Adipocyte (in vitro differentiated cells): ENCODE results near the gene AIG1.

Source experiments
- DNase-seq: peaks from one replicate; pipeline ENCODE4 v3.0.0-alpha.2; 2015; ENCODE audit warnings: low read depth
- H3K27me3 ChIP-seq: replicated peaks from 2 replicates; pipeline ENCODE4 v1.7.0; 2013; ENCODE audit warnings: mild to moderate bottlenecking, low read length, moderate library complexity; ENCODE audit not compliant: control insufficient read depth, insufficient read depth
- H3K36me3 ChIP-seq: 2 replicates; pipeline ENCODE4 v1.7.0; 2013; ENCODE audit warnings: low read length, mild to moderate bottlenecking, moderate library complexity; ENCODE audit not compliant: control insufficient read depth, insufficient read depth, severe bottlenecking
- H3K4me1 ChIP-seq: 2 replicates; pipeline ENCODE4 v1.7.0; 2013; ENCODE audit warnings: mild to moderate bottlenecking, low read length, moderate library complexity; ENCODE audit not compliant: control insufficient read depth, insufficient read depth
- H3K4me3 ChIP-seq: 2 replicates; pipeline ENCODE4 v1.7.0; 2013; ENCODE audit warnings: mild to moderate bottlenecking, low read length, moderate library complexity
- H3K9ac ChIP-seq: 2 replicates; pipeline ENCODE4 v1.7.0; 2013; ENCODE audit warnings: mild to moderate bottlenecking, low read length, moderate library complexity
- H3K9me3 ChIP-seq: 2 replicates; pipeline ENCODE4 v1.7.0; 2013; ENCODE audit warnings: mild to moderate bottlenecking, low read length, moderate library complexity; ENCODE audit not compliant: control insufficient read depth

Gene AIG1

GRCh38 chr6:143222310-143222709, 161.6 kb downstream of the AIG1 start:
- no peak overlapping the region for H3K4me3 ChIP-seq
- H3K27me3 ChIP-seq = no peaks in the 10 kb centered on the region
- no peaks in the 10 kb centered on the region for H3K9me3 ChIP-seq
- no peak overlapping the region for H3K9ac ChIP-seq
- no peak for DNase-seq
- H3K36me3 ChIP-seq = no peaks in the 10 kb centered on the region
- H3K4me1 ChIP-seq = peaks cover 10% of the 10 kb centered on the region

DNA sequence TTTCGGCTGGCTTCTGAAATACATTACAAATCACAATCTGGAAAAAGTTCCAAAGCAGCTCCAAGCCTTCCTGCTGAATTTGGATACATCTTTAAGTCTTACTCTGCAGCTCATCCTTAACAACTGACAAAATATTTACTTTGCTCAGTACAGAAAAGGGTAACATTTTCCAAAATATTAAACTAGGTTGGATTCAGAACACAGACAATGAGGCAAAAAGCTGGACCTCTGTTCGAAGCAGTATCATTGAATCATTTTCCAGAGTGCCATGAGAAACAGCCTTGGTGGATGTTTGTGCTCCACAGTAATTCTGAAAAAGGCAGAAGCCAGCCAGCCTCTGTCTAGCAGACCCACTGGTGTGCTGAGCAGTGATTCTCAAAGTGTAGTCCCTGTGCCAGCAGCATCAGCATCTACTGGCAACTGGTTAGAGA, 162.1 kb downstream of the AIG1 start:
- no peaks in the 10 kb centered on the region for H3K36me3 ChIP-seq
- DNase-seq = no peak
- H3K9ac ChIP-seq = no peak overlapping the region
- no peaks in the 10 kb centered on the region for H3K9me3 ChIP-seq
- no peaks in the 10 kb centered on the region for H3K27me3 ChIP-seq
- no peak overlapping the region for H3K4me3 ChIP-seq
- H3K4me1 ChIP-seq = peaks cover 10% of the 10 kb centered on the region

GRCh38 chr6:143223895-143224294, 163.2 kb downstream of the AIG1 start:
- H3K9me3 ChIP-seq = no peaks in the 10 kb centered on the region
- no peaks in the 10 kb centered on the region for H3K27me3 ChIP-seq
- H3K9ac ChIP-seq = no peak overlapping the region
- H3K36me3 ChIP-seq = no peaks in the 10 kb centered on the region
- no peak overlapping the region for H3K4me3 ChIP-seq
- peaks cover 10% of the 10 kb centered on the region for H3K4me1 ChIP-seq
- DNase-seq = no peak

GRCh38 chr6:143224516-143224915, 163.8 kb downstream of the AIG1 start:
- no peaks in the 10 kb centered on the region for H3K9me3 ChIP-seq
- no peaks in the 10 kb centered on the region for H3K27me3 ChIP-seq
- H3K36me3 ChIP-seq = no peaks in the 10 kb centered on the region
- no peak for DNase-seq
- H3K4me1 ChIP-seq = peaks cover 10% of the 10 kb centered on the region
- no peak overlapping the region for H3K9ac ChIP-seq
- H3K4me3 ChIP-seq = no peak overlapping the region

DNA sequence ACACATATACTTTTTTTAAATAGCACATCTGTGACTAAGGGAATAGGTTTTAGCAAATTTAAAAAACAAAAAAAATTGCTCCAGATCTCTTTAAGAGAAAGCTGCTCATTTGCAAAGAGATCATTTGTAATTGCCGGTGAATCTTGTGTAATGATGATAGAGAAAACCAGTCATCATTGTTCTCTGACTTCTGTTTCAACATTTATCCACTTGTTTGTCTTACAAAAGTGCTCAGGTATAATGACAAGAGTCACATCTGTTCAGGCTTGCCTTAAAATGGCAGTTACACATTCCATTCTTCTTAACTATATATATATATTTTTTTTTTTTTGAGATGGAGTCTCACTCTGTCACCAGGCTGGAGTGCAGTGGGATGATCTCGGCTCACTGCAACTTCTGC, 165.2 kb downstream of the AIG1 start:
- H3K27me3 ChIP-seq = no peaks in the 10 kb centered on the region
- no peak for DNase-seq
- no peak overlapping the region for H3K4me3 ChIP-seq
- H3K4me1 ChIP-seq = peaks cover 10% of the 10 kb centered on the region
- no peak overlapping the region for H3K9ac ChIP-seq
- no peaks in the 10 kb centered on the region for H3K9me3 ChIP-seq
- H3K36me3 ChIP-seq = no peaks in the 10 kb centered on the region

DNA sequence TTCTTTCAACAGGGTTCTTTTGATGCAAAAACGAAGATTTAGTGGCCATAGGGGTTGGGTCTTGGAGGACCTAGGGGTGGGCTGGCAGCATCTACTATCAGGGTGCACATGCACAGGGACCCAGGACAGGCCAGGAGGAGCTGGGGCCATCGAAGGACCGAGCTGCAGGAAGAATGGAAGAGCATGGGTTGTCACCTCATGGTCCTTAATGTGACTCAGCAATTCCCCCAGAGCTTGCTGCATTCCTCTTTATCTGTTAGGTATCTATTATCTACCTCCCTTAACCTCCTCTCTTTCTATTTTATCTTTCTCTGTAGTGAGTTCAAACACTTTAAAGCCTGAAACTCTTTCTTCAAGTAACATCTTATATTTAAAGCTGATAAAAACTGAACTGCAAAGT, 167.0 kb downstream of the AIG1 start:
- Histone ChIP-seq H3K9ac (no peak overlapping the region), H3K9me3 (no peaks in the 10 kb centered on the region), H3K4me3 (no peak overlapping the region), H3K36me3 (no peaks in the 10 kb centered on the region), H3K4me1 (peaks cover 5% of the 10 kb centered on the region), H3K27me3 (no peaks in the 10 kb centered on the region)
- DNase-seq = no peak

GRCh38 chr6:143229400-143229799, 168.7 kb downstream of the AIG1 start:
- H3K4me1 ChIP-seq = no peaks in the 10 kb centered on the region
- H3K27me3 ChIP-seq = no peaks in the 10 kb centered on the region
- H3K9ac ChIP-seq = no peak overlapping the region
- DNase-seq = no peak
- H3K9me3 ChIP-seq = no peaks in the 10 kb centered on the region
- H3K36me3 ChIP-seq = no peaks in the 10 kb centered on the region
- H3K4me3 ChIP-seq = no peak overlapping the region

- H3K4me3 ChIP-seq = no peak overlapping the region
- peak; percentile 57 for DNase-seq
- no peaks in the 10 kb centered on the region for H3K27me3 ChIP-seq
- H3K9ac ChIP-seq = no peak overlapping the region
- no peaks in the 10 kb centered on the region for H3K9me3 ChIP-seq
- H3K4me1 ChIP-seq = peaks cover 7% of the 10 kb centered on the region
- H3K36me3 ChIP-seq = no peaks in the 10 kb centered on the region
These were observed 172.2 kb downstream of the AIG1 start for GRCh38 chr6:143232849-143233248.

DNA sequence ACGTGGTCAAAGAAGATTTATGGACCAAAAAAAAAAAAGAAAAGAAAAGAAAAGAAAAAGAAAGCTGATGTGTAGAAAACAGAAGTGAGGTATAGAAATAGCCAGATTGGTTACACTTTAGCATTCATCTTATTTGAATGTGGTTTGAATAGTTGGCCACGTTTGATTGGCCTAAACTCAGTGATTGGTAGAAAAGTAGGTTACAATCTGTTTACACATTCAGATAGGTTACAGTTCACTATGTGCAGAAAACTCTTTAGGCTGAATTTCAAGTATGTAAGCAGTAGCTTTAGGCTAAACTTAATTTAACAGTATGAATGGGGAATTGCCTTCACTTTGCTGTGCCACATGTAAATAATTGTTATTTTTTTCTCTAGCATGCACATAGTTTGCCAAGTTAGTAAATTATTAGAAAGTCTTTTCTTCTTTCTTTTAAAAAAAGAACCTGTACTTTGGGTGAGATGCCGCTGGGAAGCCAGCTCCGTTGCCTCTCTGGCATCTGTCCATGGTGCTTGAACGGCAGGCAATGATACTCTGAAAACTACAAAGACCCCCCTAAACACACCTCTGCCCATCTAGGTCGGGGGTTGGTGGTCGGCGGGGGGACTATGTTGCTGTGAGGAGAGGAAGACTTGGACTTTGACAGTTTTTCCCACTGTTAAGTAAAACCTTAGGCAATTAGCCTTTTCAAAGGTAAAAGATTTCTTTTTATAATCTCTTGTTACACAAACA, 173.0 kb downstream of the AIG1 start:
- DNase-seq = peak; percentile 11
- Histone ChIP-seq H3K9ac (no peak overlapping the region), H3K9me3 (no peaks in the 10 kb centered on the region), H3K4me3 (no peak overlapping the region), H3K4me1 (peaks cover 13% of the 10 kb centered on the region), H3K36me3 (no peaks in the 10 kb centered on the region), H3K27me3 (no peaks in the 10 kb centered on the region)

GRCh38 chr6:143234734-143235133, 174.0 kb downstream of the AIG1 start:
- Histone ChIP-seq H3K9ac (no peak overlapping the region), H3K36me3 (no peaks in the 10 kb centered on the region), H3K9me3 (no peaks in the 10 kb centered on the region), H3K27me3 (no peaks in the 10 kb centered on the region), H3K4me1 (peaks cover 16% of the 10 kb centered on the region), H3K4me3 (no peak overlapping the region)
- no peak for DNase-seq

- DNase-seq = no peak
- Histone ChIP-seq H3K4me1 (peaks cover 21% of the 10 kb centered on the region), H3K9me3 (no peaks in the 10 kb centered on the region), H3K9ac (no peak overlapping the region), H3K27me3 (no peaks in the 10 kb centered on the region), H3K36me3 (no peaks in the 10 kb centered on the region), H3K4me3 (no peak overlapping the region)
These were observed 175.6 kb downstream of the AIG1 start for GRCh38 chr6:143236151-143236798.
